Breast epithelium (tissue), 3 donors: ENCODE results near the gene SPINK5.

Source experiments
- CTCF ChIP-seq, 3 donors: fragments of 450-650 bp; IDR thresholded peaks; one replicate each; pipeline ENCODE4 v1.5.1; 2016 to 2017; ENCODE audit warnings: antibody characterized with exemption in 3 of 3, mild to moderate bottlenecking in 3 of 3, moderate library complexity in 3 of 3
- POLR2AphosphoS5 ChIP-seq, 3 donors: sonication (generic); formaldehyde crosslinking; IDR thresholded peaks; one replicate each; pipeline ENCODE4 v1.6.1; 2017; ENCODE audit warnings: antibody characterized with exemption in 3 of 3

- no peak for TF ChIP-seq POLR2AphosphoS5 (IDR thresholded peaks at IDR 0.05)
- no peak for TF ChIP-seq CTCF (IDR thresholded peaks at IDR 0.05)
These were observed 22.4 kb downstream of the SPINK5 start for GRCh38 chr5:148085977-148086705.
